Measurements from ENCODE around the gene ASB15. TPM values are rescaled to one million over a fixed set of nuclear protein-coding genes. Genes with fewer than 3 reads are reported as not detected.
"Not testable (repeated sequence)": the region's sequence is repeated elsewhere in the genome, so short reads cannot be mapped to it uniquely, and the experiment has no call there.

The ASB15 gene
- total and polyA plus RNA-seq, 2 of the 13 experiments (the other 11 are each of a cell fraction or from before 2014, with no cell fraction given) = not detected

DNA sequence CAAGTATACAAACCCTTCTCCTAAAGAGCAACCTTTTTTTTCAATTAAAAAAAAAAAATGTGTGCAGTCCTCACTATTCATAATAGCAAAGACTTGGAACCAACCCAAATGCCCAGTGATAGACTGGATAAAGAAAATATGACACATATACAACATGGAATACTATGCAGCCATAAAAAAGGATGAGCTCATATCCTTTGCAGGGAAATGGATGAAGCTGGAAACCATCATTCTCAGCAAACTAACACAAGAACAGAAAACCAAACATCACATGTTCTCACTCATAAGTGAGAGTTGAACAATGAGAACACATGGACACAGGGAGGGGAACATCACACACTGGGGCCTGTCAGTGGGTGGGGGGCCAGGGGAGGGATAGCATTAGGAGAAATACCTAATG lies 49.5 kb upstream of the ASB15 start:
- H3K4me1 ChIP-seq (ENCODE audit: insufficient read depth, low read length) = peaks cover 17% of the 10 kb centered on the region
- H3K4me3 ChIP-seq (replicated peaks in 1 of 3; ENCODE audit: insufficient read depth in 1 of 3, low read depth in 2 of 3, low read length in 3 of 3); H3K27me3 ChIP-seq (ENCODE audit: control insufficient read depth in 1 of 2, insufficient read depth in 2 of 2, low read length in 2 of 2); in situ Hi-C loops (cut with HindIII; ENCODE audit: extremely low pct_ligation_motif_present, low pct_unique_long_range_greater_than_20kb); H2AFZ ChIP-seq (ENCODE audit: low read length); H3K27ac ChIP-seq (ENCODE audit: extremely low read length, insufficient read depth, low read length); ATAC-seq; H3K9me3 ChIP-seq (ENCODE audit: low read length); DNase-seq (ENCODE audit: low spot score); POLR2A ChIA-PET; CTCF ChIA-PET (ENCODE audit: low intra/inter-chr PET ratio, low total read pairs); FAIRE-seq; H3K9ac ChIP-seq (ENCODE audit: insufficient read depth, low read depth, low read length); H4K20me1 ChIP-seq (ENCODE audit: insufficient read depth, low read length); H3K4me2 ChIP-seq (ENCODE audit: low read depth, low read length); BruUV-seq (replicated peaks): not testable (repeated sequence)
- peaks cover 3 to 29% of the 10 kb centered on the region in 2 experiments; a peak in 4 of 5 replicates for H3K36me3 ChIP-seq (replicated peaks in 1 of 2; ENCODE audit: control insufficient read depth in 1 of 2, insufficient read depth in 2 of 2, low read length in 2 of 2)
- peaks cover 19% of the 10 kb centered on the region for H3K79me2 ChIP-seq (ENCODE audit: insufficient read depth, low read length)
- intact Hi-C loops (cut with micrococcal nuclease; ENCODE audit: unreplicated experiment) = loop anchor here (10.0 kb wide), 1 partner anchor 193 kb away; the partner anchor contains the start of gene WASL

DNA sequence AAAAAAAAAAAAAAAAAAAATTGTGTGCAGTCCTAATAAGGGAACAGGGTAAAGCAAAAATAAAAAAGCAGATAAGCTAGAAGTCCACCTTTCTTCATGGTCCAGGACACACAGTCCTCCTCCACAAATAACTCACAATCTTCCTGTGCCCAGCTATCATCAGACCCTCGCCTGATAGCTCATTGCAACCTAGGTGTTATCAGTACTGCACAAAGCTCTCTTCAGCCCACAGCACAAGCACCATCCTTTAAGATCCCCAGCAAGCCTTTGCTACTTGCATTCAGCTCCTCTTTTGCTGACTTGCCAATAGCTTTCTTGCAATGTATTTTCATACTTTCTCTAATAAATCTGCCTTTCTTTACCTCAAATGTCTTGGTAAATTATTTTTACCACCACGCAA lies 49.0 kb upstream of the ASB15 start:
- no peak overlapping the region for H3K27ac ChIP-seq (ENCODE audit: extremely low read length, insufficient read depth, low read length)
- no peak overlapping the region for H3K4me2 ChIP-seq (ENCODE audit: low read depth, low read length)
- ATAC-seq (no peak), FAIRE-seq (no peak), DNase-seq (ENCODE audit: low spot score) (no peak)
- peaks cover 17% of the 10 kb centered on the region for H3K4me1 ChIP-seq (ENCODE audit: insufficient read depth, low read length)
- H3K36me3 ChIP-seq (replicated peaks in 1 of 2; ENCODE audit: control insufficient read depth in 1 of 2, insufficient read depth in 2 of 2, low read length in 2 of 2) = peaks cover 3 to 28% of the 10 kb centered on the region in 2 experiments; a peak in 4 of 5 replicates
- POLR2A ChIA-PET = no interaction called here
- no peaks in the 10 kb centered on the region for H4K20me1 ChIP-seq (ENCODE audit: insufficient read depth, low read length)
- peaks cover 0 to 6% of the 10 kb centered on the region in 2 experiments; a peak in 1 of 5 replicates for H3K27me3 ChIP-seq (ENCODE audit: control insufficient read depth in 1 of 2, insufficient read depth in 2 of 2, low read length in 2 of 2)
- CTCF ChIA-PET (ENCODE audit: low intra/inter-chr PET ratio, low total read pairs) = no interaction called here
- H2AFZ ChIP-seq (ENCODE audit: low read length) = no peak overlapping the region
- H3K9ac ChIP-seq (ENCODE audit: insufficient read depth, low read depth, low read length) = no peak overlapping the region
- BruUV-seq (replicated peaks) = no TSS peak
- 97% methylated on average over 2 of the region's 2 CpGs for WGBS (ENCODE audit: low lambda C conversion rate)
- in situ Hi-C loops (cut with HindIII; ENCODE audit: extremely low pct_ligation_motif_present, low pct_unique_long_range_greater_than_20kb) (no loop called here), intact Hi-C loops (cut with micrococcal nuclease; ENCODE audit: unreplicated experiment) (loop anchor here (10.0 kb wide), 1 partner anchor 192 kb away; the partner anchor contains the start of gene WASL)
- no peak overlapping the region for H3K4me3 ChIP-seq (replicated peaks in 1 of 3; ENCODE audit: insufficient read depth in 1 of 3, low read depth in 2 of 3, low read length in 3 of 3)
- no peaks in the 10 kb centered on the region for H3K9me3 ChIP-seq (ENCODE audit: low read length)
- peaks cover 24% of the 10 kb centered on the region for H3K79me2 ChIP-seq (ENCODE audit: insufficient read depth, low read length)
- no peak for TF ChIP-seq BORCS8-MEF2B (CRISPR knock-in tag; IDR thresholded peaks at IDR 0.05)
- TF ChIP-seq, protein P1, sequence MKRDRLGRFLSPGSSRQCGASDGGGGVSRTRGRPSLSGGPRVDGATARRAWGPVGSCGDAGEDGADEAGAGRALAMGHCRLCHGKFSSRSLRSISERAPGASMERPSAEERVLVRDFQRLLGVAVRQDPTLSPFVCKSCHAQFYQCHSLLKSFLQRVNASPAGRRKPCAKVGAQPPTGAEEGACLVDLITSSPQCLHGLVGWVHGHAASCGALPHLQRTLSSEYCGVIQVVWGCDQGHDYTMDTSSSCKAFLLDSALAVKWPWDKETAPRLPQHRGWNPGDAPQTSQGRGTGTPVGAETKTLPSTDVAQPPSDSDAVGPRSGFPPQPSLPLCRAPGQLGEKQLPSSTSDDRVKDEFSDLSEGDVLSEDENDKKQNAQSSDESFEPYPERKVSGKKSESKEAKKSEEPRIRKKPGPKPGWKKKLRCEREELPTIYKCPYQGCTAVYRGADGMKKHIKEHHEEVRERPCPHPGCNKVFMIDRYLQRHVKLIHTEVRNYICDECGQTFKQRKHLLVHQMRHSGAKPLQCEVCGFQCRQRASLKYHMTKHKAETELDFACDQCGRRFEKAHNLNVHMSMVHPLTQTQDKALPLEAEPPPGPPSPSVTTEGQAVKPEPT (CRISPR knock-in tag; IDR thresholded peaks at IDR 0.05; ENCODE audit: low read depth) = no peak
- TF ChIP-seq ARID2 (CRISPR knock-in tag; IDR thresholded peaks at IDR 0.05; ENCODE audit: borderline replicate concordance) = no peak
- TF ChIP-seq, protein P2, sequence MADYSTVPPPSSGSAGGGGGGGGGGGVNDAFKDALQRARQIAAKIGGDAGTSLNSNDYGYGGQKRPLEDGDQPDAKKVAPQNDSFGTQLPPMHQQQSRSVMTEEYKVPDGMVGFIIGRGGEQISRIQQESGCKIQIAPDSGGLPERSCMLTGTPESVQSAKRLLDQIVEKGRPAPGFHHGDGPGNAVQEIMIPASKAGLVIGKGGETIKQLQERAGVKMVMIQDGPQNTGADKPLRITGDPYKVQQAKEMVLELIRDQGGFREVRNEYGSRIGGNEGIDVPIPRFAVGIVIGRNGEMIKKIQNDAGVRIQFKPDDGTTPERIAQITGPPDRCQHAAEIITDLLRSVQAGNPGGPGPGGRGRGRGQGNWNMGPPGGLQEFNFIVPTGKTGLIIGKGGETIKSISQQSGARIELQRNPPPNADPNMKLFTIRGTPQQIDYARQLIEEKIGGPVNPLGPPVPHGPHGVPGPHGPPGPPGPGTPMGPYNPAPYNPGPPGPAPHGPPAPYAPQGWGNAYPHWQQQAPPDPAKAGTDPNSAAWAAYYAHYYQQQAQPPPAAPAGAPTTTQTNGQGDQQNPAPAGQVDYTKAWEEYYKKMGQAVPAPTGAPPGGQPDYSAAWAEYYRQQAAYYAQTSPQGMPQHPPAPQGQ (CRISPR knock-in tag; IDR thresholded peaks at IDR 0.05; ENCODE audit: borderline replicate concordance) = no peak
- TF ChIP-seq, protein P3, sequence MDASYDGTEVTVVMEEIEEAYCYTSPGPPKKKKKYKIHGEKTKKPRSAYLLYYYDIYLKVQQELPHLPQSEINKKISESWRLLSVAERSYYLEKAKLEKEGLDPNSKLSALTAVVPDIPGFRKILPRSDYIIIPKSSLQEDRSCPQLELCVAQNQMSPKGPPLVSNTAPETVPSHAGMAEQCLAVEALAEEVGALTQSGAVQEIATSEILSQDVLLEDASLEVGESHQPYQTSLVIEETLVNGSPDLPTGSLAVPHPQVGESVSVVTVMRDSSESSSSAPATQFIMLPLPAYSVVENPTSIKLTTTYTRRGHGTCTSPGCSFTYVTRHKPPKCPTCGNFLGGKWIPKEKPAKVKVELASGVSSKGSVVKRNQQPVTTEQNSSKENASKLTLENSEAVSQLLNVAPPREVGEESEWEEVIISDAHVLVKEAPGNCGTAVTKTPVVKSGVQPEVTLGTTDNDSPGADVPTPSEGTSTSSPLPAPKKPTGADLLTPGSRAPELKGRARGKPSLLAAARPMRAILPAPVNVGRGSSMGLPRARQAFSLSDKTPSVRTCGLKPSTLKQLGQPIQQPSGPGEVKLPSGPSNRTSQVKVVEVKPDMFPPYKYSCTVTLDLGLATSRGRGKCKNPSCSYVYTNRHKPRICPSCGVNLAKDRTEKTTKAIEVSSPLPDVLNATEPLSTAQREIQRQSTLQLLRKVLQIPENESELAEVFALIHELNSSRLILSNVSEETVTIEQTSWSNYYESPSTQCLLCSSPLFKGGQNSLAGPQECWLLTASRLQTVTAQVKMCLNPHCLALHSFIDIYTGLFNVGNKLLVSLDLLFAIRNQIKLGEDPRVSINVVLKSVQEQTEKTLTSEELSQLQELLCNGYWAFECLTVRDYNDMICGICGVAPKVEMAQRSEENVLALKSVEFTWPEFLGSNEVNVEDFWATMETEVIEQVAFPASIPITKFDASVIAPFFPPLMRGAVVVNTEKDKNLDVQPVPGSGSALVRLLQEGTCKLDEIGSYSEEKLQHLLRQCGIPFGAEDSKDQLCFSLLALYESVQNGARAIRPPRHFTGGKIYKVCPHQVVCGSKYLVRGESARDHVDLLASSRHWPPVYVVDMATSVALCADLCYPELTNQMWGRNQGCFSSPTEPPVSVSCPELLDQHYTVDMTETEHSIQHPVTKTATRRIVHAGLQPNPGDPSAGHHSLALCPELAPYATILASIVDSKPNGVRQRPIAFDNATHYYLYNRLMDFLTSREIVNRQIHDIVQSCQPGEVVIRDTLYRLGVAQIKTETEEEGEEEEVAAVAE (CRISPR knock-in tag; IDR thresholded peaks at IDR 0.05; ENCODE audit: borderline replicate concordance) = no peak
- TF ChIP-seq ZFP36L2 (CRISPR knock-in tag; IDR thresholded peaks at IDR 0.05) = no peak
- no peak for TF ChIP-seq RFX3 (CRISPR knock-in tag; IDR thresholded peaks at IDR 0.05)
- TF ChIP-seq TMF1 (CRISPR knock-in tag; IDR thresholded peaks at IDR 0.05; ENCODE audit: low read depth) = no peak
